Activated T-cell treated with anti-CD3 and anti-CD28 coated beads, Interleukin-2, amount 50 U/mL, for 4 hours (primary cell): ENCODE data around the gene MROH2B. TPM values are rescaled to one million over a fixed set of nuclear protein-coding genes. Genes with fewer than 3 reads are reported as not detected.

ENCODE experiments used
- ATAC-seq, 2 donors: fragments of 200-7000 bp; cut with Tn5 transposase; one replicate each; pipeline ENCODE4 v1.10.0; 2021
- DNase-seq: peaks from one replicate; pipeline ENCODE4 v3.0.0-alpha.2; 2020
- H3K27me3 Mint-ChIP-seq: one replicate; pipeline ENCODE4 v1.8.0; 2021; ENCODE audit warnings: low read depth, mixed read lengths
- H3K36me3 Mint-ChIP-seq: one replicate; pipeline ENCODE4 v1.8.0; 2022; ENCODE audit warnings: mixed read lengths; ENCODE audit not compliant: insufficient read depth
- H3K4me1 Mint-ChIP-seq: one replicate; pipeline ENCODE4 v1.8.0; 2021; ENCODE audit warnings: low read depth, mixed read lengths
- H3K4me3 Mint-ChIP-seq: one replicate; pipeline ENCODE4 v1.8.0; 2021; ENCODE audit warnings: mild to moderate bottlenecking, moderate library complexity, mixed read lengths
- H3K9me3 Mint-ChIP-seq: one replicate; pipeline ENCODE4 v1.8.0; 2021; ENCODE audit warnings: mixed read lengths
- total RNA-seq, 3 donors: library from RNA; stranded (reverse); gene quantifications; one replicate each; pipeline ENCODE4 v1.2.1, GENCODE V29; 2021

MROH2B gene
- total RNA-seq, 3 donors from 2014 or later: not detected

- H3K9me3 Mint-ChIP-seq: no peaks in the 10 kb centered on the region
- H3K27me3 Mint-ChIP-seq: peaks cover 2% of the 10 kb centered on the region
- no peak for ATAC-seq
Observed at GRCh38 chr5:40999142-40999541, 72.0 kb downstream of the MROH2B start.

GRCh38 chr5:40995801-40996586, 75.1 kb downstream of the MROH2B start:
- no peaks in the 10 kb centered on the region for H3K9me3 Mint-ChIP-seq
- H3K4me1 Mint-ChIP-seq: no peaks in the 10 kb centered on the region
- peaks cover 2% of the 10 kb centered on the region for H3K27me3 Mint-ChIP-seq
- ATAC-seq (no peak), DNase-seq (no peak)
- H3K4me3 Mint-ChIP-seq: no peak overlapping the region
- no peaks in the 10 kb centered on the region for H3K36me3 Mint-ChIP-seq

More at GRCh38 chr5:40999142-40999541, 72.0 kb downstream of the MROH2B start:
- H3K36me3 Mint-ChIP-seq: no peaks in the 10 kb centered on the region
- no peaks in the 10 kb centered on the region for H3K4me1 Mint-ChIP-seq
- DNase-seq: no peak
- H3K4me3 Mint-ChIP-seq: no peak overlapping the region

GRCh38 chr5:40991981-40992559, 79.1 kb downstream of the MROH2B start:
- H3K4me3 Mint-ChIP-seq: no peak overlapping the region
- H3K4me1 Mint-ChIP-seq: no peaks in the 10 kb centered on the region
- DNase-seq: no peak
- no peak for ATAC-seq
- H3K27me3 Mint-ChIP-seq: no peaks in the 10 kb centered on the region
- peaks cover 6% of the 10 kb centered on the region for H3K9me3 Mint-ChIP-seq
- no peaks in the 10 kb centered on the region for H3K36me3 Mint-ChIP-seq

- DNase-seq: no peak
- ATAC-seq: no peak
- H3K36me3 Mint-ChIP-seq: no peaks in the 10 kb centered on the region
- H3K4me3 Mint-ChIP-seq: no peak overlapping the region
- peaks cover 11% of the 10 kb centered on the region for H3K9me3 Mint-ChIP-seq
- no peaks in the 10 kb centered on the region for H3K4me1 Mint-ChIP-seq
- H3K27me3 Mint-ChIP-seq: no peaks in the 10 kb centered on the region
Observed at GRCh38 chr5:40991168-40991980, 79.8 kb downstream of the MROH2B start.

GRCh38 chr5:40988746-40989510, 82.2 kb downstream of the MROH2B start:
- no peak overlapping the region for H3K4me3 Mint-ChIP-seq
- ATAC-seq (no peak), DNase-seq (no peak)
- no peaks in the 10 kb centered on the region for H3K36me3 Mint-ChIP-seq
- H3K4me1 Mint-ChIP-seq: no peaks in the 10 kb centered on the region
- peaks cover 11% of the 10 kb centered on the region for H3K9me3 Mint-ChIP-seq
- H3K27me3 Mint-ChIP-seq: peaks cover 3% of the 10 kb centered on the region

GRCh38 chr5:40987349-40987748, 83.8 kb downstream of the MROH2B start:
- H3K9me3 Mint-ChIP-seq: peaks cover 11% of the 10 kb centered on the region
- no peak overlapping the region for H3K4me3 Mint-ChIP-seq
- H3K4me1 Mint-ChIP-seq: no peaks in the 10 kb centered on the region
- ATAC-seq: no peak
- H3K27me3 Mint-ChIP-seq: peaks cover 3% of the 10 kb centered on the region
- no peak for DNase-seq
- H3K36me3 Mint-ChIP-seq: no peaks in the 10 kb centered on the region

- ATAC-seq (no peak), DNase-seq (no peak)
- Mint-ChIP-seq H3K36me3 (no peaks in the 10 kb centered on the region), H3K4me1 (no peaks in the 10 kb centered on the region), H3K27me3 (peaks cover 3% of the 10 kb centered on the region), H3K9me3 (peaks cover 11% of the 10 kb centered on the region), H3K4me3 (no peak overlapping the region)
Observed at GRCh38 chr5:40986666-40987065, 84.5 kb downstream of the MROH2B start.

GRCh38 chr5:40985501-40985900, 85.6 kb downstream of the MROH2B start:
- Mint-ChIP-seq H3K27me3 (peaks cover 3% of the 10 kb centered on the region), H3K4me3 (no peak overlapping the region), H3K4me1 (no peaks in the 10 kb centered on the region), H3K9me3 (peaks cover 11% of the 10 kb centered on the region), H3K36me3 (no peaks in the 10 kb centered on the region)
- no peak for ATAC-seq
- DNase-seq: no peak

- DNase-seq (no peak), ATAC-seq (no peak)
- Mint-ChIP-seq H3K36me3 (no peaks in the 10 kb centered on the region), H3K27me3 (peaks cover 3% of the 10 kb centered on the region), H3K4me3 (no peak overlapping the region), H3K9me3 (peaks cover 11% of the 10 kb centered on the region), H3K4me1 (no peaks in the 10 kb centered on the region)
Observed at GRCh38 chr5:40984884-40985283, 86.3 kb downstream of the MROH2B start.

- H3K9me3 Mint-ChIP-seq: peaks cover 11% of the 10 kb centered on the region
- DNase-seq (no peak), ATAC-seq (no peak)
- H3K27me3 Mint-ChIP-seq: peaks cover 6% of the 10 kb centered on the region
- no peak overlapping the region for H3K4me3 Mint-ChIP-seq
- no peaks in the 10 kb centered on the region for H3K4me1 Mint-ChIP-seq
- no peaks in the 10 kb centered on the region for H3K36me3 Mint-ChIP-seq
Observed at GRCh38 chr5:40983781-40984180, 87.4 kb downstream of the MROH2B start.

- no peaks in the 10 kb centered on the region for H3K4me1 Mint-ChIP-seq
- DNase-seq (no peak), ATAC-seq (no peak)
- H3K9me3 Mint-ChIP-seq: no peaks in the 10 kb centered on the region
- no peak overlapping the region for H3K4me3 Mint-ChIP-seq
- H3K36me3 Mint-ChIP-seq: no peaks in the 10 kb centered on the region
- peaks cover 6% of the 10 kb centered on the region for H3K27me3 Mint-ChIP-seq
Observed at GRCh38 chr5:40981420-40981819, 89.7 kb downstream of the MROH2B start.

GRCh38 chr5:40976836-40977235, 94.3 kb downstream of the MROH2B start:
- no peak overlapping the region for H3K4me3 Mint-ChIP-seq
- H3K4me1 Mint-ChIP-seq: no peaks in the 10 kb centered on the region
- ATAC-seq: no peak
- no peaks in the 10 kb centered on the region for H3K36me3 Mint-ChIP-seq
- H3K27me3 Mint-ChIP-seq: peaks cover 6% of the 10 kb centered on the region
- DNase-seq: no peak
- no peaks in the 10 kb centered on the region for H3K9me3 Mint-ChIP-seq

GRCh38 chr5:40976041-40976440, 95.1 kb downstream of the MROH2B start:
- H3K27me3 Mint-ChIP-seq: peaks cover 8% of the 10 kb centered on the region
- ATAC-seq (no peak), DNase-seq (no peak)
- no peaks in the 10 kb centered on the region for H3K36me3 Mint-ChIP-seq
- H3K9me3 Mint-ChIP-seq: no peaks in the 10 kb centered on the region
- no peaks in the 10 kb centered on the region for H3K4me1 Mint-ChIP-seq
- no peak overlapping the region for H3K4me3 Mint-ChIP-seq

- H3K36me3 Mint-ChIP-seq: no peaks in the 10 kb centered on the region
- no peak overlapping the region for H3K4me3 Mint-ChIP-seq
- no peaks in the 10 kb centered on the region for H3K9me3 Mint-ChIP-seq
- ATAC-seq (no peak), DNase-seq (no peak)
- peaks cover 6% of the 10 kb centered on the region for H3K27me3 Mint-ChIP-seq
- H3K4me1 Mint-ChIP-seq: no peaks in the 10 kb centered on the region
Observed at GRCh38 chr5:40973364-40974004, 97.7 kb downstream of the MROH2B start.
